ENCODE results near the gene B3GAT3.
A peak's percentile ranks its signal among the peaks of the same experiment; 100 is the strongest.
"Not testable (repeated sequence)": the region's sequence is repeated elsewhere in the genome, so short reads cannot be mapped to it uniquely, and the experiment has no call there.

Gene B3GAT3

DNA sequence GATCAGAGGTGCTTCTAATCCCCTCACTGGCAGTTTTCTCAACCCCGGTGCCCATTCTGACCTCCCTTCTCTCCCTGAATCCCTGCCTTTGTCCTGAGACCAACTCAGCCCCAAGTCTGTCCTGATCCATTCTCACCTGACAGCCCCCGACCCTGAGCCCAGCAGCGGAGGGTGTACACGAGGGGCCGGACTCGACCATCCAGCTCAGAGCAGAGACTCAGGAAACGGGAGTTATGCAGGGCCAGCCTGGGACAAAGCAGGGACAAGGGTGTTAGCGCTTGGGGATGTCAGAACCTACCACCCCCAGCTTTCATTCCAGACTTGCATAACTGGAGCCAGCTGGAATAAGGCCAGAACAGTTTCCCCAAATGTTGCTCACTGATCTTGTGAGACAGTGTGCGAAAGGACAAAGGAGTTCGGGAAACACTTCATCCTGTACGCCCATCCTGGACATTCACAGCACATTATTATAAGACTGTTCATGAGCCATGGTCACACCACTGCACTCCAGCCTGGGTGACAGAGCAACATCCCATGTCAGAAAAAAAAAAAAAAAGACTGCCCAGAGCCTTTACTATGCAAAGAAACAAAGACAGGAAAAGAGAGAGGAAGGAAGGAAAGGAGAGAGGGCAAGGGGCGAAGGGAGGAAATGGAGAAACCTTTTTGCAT, 44.6 kb downstream of the B3GAT3 start:
- no peak for DNase-seq (ENCODE audit: low spot score)

DNA sequence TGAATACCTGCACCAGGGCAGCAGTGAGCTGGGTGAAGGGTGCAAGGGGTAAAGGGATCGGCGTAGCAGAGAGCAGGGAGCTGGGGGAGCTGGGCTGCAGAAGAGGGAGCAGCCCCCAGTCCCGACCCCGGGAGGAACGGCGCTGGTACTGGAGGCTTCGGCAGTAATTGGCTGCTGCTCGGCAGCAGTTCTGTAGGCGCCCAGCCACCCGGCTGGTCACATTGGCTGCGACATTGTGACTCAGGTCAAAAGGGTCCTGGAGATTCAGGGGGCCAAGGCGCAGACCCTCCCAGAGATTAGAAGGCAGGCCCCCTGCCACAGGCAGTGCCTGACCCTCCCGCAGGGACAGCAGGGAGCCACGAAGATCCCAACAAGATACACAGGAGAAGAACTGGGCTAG, 45.9 kb downstream of the B3GAT3 start:
- no peak for DNase-seq (ENCODE audit: low spot score)

DNA sequence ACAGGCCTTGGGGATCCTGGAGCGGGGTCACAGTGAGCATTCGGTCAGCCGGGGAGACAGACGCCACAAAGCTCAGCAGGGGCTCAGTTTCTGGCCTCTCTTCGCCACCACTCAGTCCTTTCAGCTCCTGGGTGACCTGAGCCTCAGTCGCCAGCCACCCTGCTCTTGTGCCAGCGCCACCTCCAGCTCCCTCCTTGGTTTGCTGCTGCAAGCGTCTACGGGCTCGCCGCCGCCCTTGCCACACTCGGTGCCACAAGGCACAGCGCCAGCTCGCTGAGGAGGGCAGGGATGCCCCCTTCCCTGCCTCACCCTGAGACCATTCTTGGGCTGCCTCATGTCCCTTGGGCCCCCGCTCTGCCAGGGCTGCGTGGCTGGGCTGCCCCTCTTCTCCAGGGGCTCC, 46.6 kb downstream of the B3GAT3 start:
- no peak for DNase-seq (ENCODE audit: low spot score)

DNA sequence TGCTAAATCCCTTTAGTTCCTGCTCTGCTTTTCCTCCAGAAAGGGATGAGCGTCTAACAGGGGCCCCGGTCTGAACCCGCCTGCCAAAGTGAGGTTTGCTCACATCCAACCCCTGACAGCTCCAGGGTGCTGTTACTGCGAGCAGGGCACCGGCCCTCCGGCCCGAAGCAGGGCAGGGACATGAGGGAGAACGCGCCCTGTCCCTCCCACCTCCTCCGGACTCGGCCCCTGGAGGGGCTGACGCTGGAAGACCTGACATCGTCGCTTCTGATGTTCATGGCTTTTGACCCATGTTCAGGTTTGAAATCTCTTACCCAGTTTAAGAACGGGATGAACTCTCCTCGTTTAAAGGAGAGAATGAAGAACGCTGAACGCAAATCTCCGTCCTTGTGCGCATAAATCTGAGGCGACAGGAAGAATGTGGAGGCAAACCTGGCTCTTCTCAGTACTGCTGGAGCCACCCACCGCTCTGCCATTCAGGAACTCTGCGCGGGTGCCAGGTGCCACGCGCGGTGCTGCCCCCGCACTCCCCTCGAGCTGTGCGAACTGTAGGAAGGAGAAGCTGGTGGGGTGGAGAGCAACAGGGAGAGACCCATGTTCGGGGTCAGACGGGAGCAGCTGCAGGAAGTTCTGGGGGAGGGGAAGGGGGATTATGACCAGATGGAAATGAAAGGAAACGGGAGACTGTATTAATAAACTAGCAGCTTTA, 47.3 kb downstream of the B3GAT3 start:
- DNase-seq (ENCODE audit: low spot score): no peak

DNA sequence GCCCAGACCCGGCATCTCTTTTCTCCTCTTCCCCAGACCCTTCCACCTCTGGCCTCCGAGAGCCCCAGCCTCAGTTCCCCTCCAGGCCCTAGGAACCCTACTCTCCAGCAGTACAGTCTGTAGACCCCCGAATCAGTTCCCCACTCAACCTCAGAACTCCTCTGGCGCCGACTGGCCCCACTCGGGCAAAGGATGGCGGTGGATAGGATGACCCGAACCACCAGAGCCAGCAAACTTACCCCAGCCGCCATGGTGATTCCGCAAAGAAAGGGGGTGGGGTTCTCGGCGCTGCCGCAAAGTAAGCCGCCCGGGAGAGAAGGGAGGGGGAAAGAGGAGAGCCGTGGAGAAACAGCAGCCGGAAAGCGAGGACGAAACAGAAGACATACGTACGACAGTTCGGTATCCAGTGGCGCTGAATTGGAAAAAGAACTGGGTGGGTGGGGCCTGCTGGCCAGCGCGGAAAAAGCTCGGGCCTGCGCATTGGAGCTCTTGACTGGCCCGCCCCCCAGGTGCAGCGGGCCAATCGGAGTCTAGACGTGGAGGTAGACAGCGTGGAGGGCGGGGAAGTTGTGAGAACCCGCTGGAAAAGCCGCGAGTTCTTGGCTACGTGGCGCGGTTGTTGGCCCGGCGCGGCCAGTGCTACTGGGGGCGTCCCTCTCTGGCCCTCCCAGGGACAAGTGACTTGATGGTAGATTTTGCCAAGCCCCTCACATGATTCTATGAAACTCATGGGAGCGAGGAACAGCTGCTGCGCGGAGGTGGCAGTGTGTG, 48.0 kb downstream of the B3GAT3 start, which contains the start of gene EEF1G:
TSS of gene EEF1G (minus strand) at position 300 of the 771 bp plus-strand sequence. CDS start at position 251, 49 bp downstream.
- DNase-seq (ENCODE audit: low spot score): peak; percentile 99

DNA sequence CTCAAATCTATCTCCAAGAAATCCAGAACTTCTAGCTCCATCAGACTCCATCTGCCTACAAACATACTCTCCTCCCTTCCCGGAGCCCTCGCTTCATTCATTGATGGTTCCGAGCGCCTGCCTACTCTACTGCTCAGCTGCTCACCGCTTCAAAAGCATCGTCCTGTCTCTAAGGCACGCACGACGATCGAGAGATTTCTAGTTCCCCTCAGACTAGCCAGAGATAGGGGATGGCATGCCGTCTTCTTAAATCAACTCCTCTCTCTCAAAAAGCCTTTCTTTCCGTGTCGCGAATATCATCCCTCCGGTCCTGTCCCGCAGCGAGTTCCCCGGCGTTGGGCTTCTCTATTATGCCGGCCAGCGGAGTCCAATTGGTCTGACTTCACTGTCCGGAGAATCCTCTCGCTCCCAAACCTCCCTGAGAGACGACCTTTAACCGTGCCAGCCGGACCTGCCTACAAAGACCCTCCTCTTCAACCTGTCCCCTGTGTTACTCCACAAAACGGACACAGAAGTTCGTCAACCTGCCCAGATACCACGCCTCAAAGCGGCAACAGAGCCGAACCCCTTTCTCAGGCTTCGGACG, 48.7 kb downstream of the B3GAT3 start:
- DNase-seq (ENCODE audit: low spot score): peak; percentile 14

DNA sequence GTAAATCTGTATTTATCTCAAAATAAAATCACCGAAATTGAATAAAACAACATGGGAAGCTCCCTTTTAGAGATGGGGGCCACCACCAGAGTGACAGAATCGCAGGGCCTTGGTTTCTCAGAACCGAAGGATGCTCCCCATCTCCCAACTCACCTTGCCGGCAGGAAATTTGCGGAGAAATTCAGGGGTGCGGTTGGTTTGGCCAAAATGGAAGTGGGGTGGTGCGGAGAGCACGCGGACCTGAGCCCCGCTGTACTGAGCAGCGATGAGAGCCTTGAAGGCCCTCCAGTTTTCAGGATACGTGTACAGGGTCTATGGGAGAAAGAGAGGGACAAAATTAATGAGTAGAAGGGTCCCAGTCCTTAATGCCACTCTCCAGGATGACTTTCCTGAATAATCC, 49.4 kb downstream of the B3GAT3 start:
- DNase-seq (ENCODE audit: low spot score): no peak

DNA sequence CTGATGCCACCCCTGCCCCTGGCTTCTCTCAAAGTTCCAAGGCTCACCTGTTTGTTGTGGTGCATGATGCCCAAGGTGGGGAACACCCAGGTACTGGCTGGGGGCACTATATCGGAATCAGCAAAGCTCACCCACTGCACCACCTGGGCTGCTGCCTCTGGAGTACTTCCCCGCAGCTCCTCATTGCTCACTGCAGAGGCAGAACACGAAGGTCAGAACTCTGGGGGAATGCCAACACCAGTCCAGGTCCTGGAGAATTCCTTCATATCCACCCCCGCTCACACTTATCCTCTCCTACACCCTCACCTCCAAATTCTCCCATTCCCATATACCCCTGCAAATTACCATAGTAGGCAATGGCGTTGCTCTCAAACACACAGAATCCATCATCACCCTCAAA, 50.3 kb downstream of the B3GAT3 start:
- not testable (repeated sequence) for DNase-seq (ENCODE audit: low spot score)

DNA sequence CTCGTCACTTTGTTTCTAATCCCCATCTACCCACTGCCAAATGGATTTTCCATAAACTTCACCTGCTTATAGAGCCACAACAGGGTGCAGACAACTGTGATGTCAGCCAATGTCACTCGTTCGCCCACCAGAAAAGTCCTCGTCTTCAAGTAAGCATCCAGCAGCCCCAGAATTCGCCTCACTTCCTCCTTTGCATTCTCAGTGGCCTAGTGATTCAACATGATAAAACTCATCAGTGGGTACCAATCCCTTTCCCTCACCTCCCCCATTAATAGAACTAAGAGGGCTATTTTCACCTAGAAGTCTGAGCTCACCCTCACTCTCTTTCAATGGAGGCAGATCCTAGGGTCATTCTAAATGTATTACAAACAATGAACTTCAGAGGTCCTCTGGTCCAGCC, 50.9 kb downstream of the B3GAT3 start:
- not testable (repeated sequence) for DNase-seq (ENCODE audit: low spot score)

DNA sequence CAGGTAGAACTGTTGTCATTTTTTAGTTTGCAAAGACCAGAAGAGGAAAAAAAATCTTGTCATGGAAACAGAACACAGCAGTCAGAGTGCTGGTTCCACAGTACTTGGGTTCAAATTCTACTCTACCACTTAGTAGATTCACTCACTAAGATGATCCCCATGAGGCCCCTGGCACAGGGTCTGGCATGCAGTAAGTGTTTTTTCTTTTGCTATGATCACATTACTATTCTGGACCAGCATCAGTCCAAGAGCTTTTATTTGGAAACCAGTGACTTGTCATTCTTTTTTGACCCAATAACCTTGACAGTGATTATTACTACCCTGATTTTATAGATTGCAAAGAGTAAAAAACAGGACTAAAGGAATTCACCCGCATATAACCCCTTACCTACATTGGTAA, 52.2 kb downstream of the B3GAT3 start:
- DNase-seq (ENCODE audit: low spot score): no peak

DNA sequence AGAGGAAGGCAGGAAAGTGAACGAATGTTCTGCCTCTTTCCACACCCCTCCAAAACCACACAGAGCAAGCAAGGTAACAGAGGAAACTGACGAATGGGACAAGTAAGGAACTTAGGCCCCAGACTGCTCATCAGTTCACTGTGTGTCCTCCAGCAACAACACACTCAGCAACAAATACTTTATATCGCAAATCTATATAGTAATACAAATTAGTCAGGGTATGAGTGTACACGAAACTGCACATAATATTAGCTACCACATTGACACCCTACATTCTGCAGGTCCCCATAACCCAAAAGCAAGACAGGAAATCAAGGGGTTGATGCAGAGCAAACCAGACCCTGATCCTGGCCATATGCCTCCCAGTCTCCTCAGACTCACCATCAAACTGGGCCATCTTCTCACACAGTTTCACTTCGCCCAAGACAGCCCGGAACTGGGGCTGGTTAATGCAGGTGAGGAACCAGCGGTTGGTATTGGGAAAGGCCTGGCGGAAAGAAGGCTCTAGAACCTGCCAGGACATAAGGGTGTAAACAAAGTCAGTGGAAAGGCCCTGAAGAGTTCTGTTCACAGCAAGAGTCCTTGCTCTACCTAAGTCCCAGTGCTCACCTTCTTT, 54.7 kb downstream of the B3GAT3 start:
- no peak for DNase-seq (ENCODE audit: low spot score)

DNA sequence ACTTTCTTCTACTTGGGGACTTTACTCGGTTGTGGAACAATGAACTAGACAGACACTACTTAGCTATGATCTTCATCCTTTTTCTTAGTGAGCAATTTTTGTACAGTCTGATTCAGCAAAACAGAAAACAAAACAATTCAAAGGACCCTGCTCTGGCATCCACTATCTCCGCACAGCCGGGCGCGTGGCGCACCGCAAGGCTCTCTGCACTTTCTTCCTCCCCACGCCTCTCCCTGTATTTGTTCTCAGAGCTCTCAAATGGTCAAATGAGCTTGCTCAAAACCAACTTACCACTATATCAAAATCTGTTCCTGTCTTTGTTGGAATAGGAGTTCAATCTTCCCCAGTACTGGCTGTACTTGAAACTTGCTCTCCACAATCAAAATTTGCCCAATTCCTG, 55.5 kb downstream of the B3GAT3 start:
- no peak for DNase-seq (ENCODE audit: low spot score)
